OCI-LY7 (cell line): ENCODE measurements around the gene MRPL49. TPM values are rescaled to one million over a fixed set of nuclear protein-coding genes. Genes with fewer than 3 reads are reported as not detected.

Experiments used
- BruUV-seq: library from RNA; stranded (reverse); fragments of 400-500 nt; replicated peaks from 2 replicates; lab custom pipeline; 2021; lab: Mats Ljungman, UMichigan
- CTCF ChIA-PET: fragments of 300-600 bp; sonication (Branson Sonifier 250); formaldehyde crosslinking; loops from one replicate; lab custom pipeline; 2022; ENCODE audit warnings: antibody characterized with exemption; ENCODE audit not compliant: unreplicated experiment; lab: Charles Lee
- POLR2A ChIA-PET: fragments of 300-600 bp; sonication (Branson Sonifier 250); formaldehyde crosslinking; loops from one replicate; lab custom pipeline; 2022; ENCODE audit warnings: antibody characterized with exemption; lab: Charles Lee
- DNase-seq: peaks from one replicate; pipeline ENCODE4 v3.0.0-alpha.2; 2015; ENCODE audit warnings: low spot score
- H2AFZ ChIP-seq: fragments of 200-600 bp; sonication (generic), shearing (Covaris generic); 2 replicates; pipeline ENCODE4 v1.6.1; 2014; ENCODE audit warnings: mild to moderate bottlenecking, antibody characterized with exemption, low read length, moderate library complexity
- H3K27ac ChIP-seq: fragments of 200-600 bp; sonication (generic); 2 replicates; pipeline ENCODE4 v1.5.1; 2014; ENCODE audit warnings: mixed run types, low read depth, mild to moderate bottlenecking, moderate library complexity, low read length, inconsistent platforms; ENCODE audit not compliant: poor library complexity, severe bottlenecking
- H3K36me3 ChIP-seq: fragments of 200-600 bp; sonication (generic); 2 replicates; pipeline ENCODE4 v1.6.1; 2014; ENCODE audit warnings: mild to moderate bottlenecking, antibody characterized with exemption, low read length, moderate library complexity, mixed read lengths; ENCODE audit not compliant: insufficient read depth
- H3K4me1 ChIP-seq: fragments of 200-600 bp; sonication (generic); 2 replicates; pipeline ENCODE4 v1.5.1; 2014; ENCODE audit warnings: mild to moderate bottlenecking, low read length; ENCODE audit not compliant: insufficient read depth, poor library complexity, severe bottlenecking
- H3K4me2 ChIP-seq: fragments of 200-600 bp; sonication (generic); 2 replicates; pipeline ENCODE4 v1.6.1; 2014; ENCODE audit warnings: mild to moderate bottlenecking, low read length
- H3K4me3 ChIP-seq: fragments of 200-600 bp; sonication (generic); 2 replicates; pipeline ENCODE4 v1.5.1; 2014; ENCODE audit warnings: mild to moderate bottlenecking, low read depth, low read length; ENCODE audit not compliant: poor library complexity, severe bottlenecking
- H3K79me2 ChIP-seq: fragments of 200-600 bp; sonication (generic); 2 replicates; pipeline ENCODE4 v1.6.1; 2016; ENCODE audit warnings: low read depth, mild to moderate bottlenecking, low read length, moderate library complexity, mixed read lengths; ENCODE audit not compliant: insufficient read depth
- H3K9me2 ChIP-seq: fragments of 200-600 bp; sonication (generic); 2 replicates; pipeline ENCODE4 v1.6.1; 2016; ENCODE audit warnings: mild to moderate bottlenecking, low read length, mixed read lengths; ENCODE audit not compliant: insufficient read depth
- H3K9me3 ChIP-seq: fragments of 200-600 bp; sonication (generic); 2 replicates; pipeline ENCODE4 v1.6.1; 2014; ENCODE audit warnings: mild to moderate bottlenecking, mixed run types, low read length, mixed read lengths
- H4K20me1 ChIP-seq: fragments of 200-600 bp; sonication (generic); 2 replicates; pipeline ENCODE4 v1.6.1; 2014; ENCODE audit warnings: mild to moderate bottlenecking, antibody characterized with exemption, low read length, moderate library complexity, mixed read lengths; ENCODE audit not compliant: insufficient read depth
- EZH2phosphoT487 ChIP-seq: fragments of 200-600 bp; sonication (generic); IDR thresholded peaks from 2 replicates; pipeline ENCODE4 v1.6.1; 2018; ENCODE audit warnings: low read depth, borderline replicate concordance, mild to moderate bottlenecking, mixed run types, antibody characterized with exemption, low read length, moderate library complexity, mixed read lengths
- intact Hi-C: fragments of 100-400 bp; cut with micrococcal nuclease; formaldehyde crosslinking; loops from one replicate; pipeline ENCODE4 v1.10.0; 2022; ENCODE audit not compliant: unreplicated experiment
- total RNA-seq, 2 experiments: library from RNA; depleted of rRNA in 1 of 2; stranded (reverse); fragments of >200 nt in 1 of 2; shearing (Covaris generic) in 1 of 2; gene quantifications; 2 replicates each; pipeline ENCODE4 v1.2.3, GENCODE V29; 2014 to 2022
- TF ChIP-seq, protein P1 (sequence below): fragments of 200-600 bp; sonication (generic); conservative IDR thresholded peaks from 2 replicates; pipeline ENCODE4 v1.5.1; 2014; ENCODE audit warnings: mild to moderate bottlenecking, antibody characterized with exemption, low read length, moderate library complexity, mixed read lengths

MRPL49 gene
- total RNA-seq, 2 experiments from 2014 or later, result 65.2 to 81.6 TPM

DNA sequence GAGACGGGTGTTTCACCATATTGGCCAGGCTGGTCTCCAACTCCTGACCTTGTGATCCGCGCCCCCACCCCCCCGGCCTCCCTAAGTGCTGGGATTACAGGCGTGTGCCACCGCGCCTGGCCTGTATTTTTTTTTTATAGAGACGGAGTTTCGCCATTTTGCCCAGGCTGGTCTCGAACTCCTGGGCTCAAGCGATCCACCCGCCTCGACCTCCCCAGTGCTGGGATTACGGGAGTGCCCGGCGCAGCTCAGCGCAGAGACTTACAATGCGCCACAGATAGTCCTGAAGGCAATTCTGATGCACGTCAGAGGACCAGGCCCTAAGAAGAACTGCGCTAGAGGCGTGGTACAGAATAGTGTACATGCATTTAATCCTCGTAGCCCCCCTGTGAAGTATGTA, 26.7 kb upstream of the MRPL49 start:
- Histone ChIP-seq H3K79me2 (peaks cover 21% of the 10 kb centered on the region), H3K36me3 (peaks cover 32% of the 10 kb centered on the region), H3K4me1 (peaks cover 19% of the 10 kb centered on the region), H3K9me2 (no peaks in the 10 kb centered on the region), H2AFZ (peak overlapping the region; percentile 94), H4K20me1 (peaks cover 6% of the 10 kb centered on the region; the same call in 1 of the 2 replicates), H3K27ac (no peak overlapping the region), H3K9me3 (no peaks in the 10 kb centered on the region), H3K4me2 (peak overlapping the region; percentile 56), H3K4me3 (peak overlapping the region; percentile 78)
- TF ChIP-seq, protein P1, sequence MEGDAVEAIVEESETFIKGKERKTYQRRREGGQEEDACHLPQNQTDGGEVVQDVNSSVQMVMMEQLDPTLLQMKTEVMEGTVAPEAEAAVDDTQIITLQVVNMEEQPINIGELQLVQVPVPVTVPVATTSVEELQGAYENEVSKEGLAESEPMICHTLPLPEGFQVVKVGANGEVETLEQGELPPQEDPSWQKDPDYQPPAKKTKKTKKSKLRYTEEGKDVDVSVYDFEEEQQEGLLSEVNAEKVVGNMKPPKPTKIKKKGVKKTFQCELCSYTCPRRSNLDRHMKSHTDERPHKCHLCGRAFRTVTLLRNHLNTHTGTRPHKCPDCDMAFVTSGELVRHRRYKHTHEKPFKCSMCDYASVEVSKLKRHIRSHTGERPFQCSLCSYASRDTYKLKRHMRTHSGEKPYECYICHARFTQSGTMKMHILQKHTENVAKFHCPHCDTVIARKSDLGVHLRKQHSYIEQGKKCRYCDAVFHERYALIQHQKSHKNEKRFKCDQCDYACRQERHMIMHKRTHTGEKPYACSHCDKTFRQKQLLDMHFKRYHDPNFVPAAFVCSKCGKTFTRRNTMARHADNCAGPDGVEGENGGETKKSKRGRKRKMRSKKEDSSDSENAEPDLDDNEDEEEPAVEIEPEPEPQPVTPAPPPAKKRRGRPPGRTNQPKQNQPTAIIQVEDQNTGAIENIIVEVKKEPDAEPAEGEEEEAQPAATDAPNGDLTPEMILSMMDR, result no peak
- TF ChIP-seq EZH2phosphoT487, result no peak
- no peak for DNase-seq
- no TSS peak for BruUV-seq
- intact Hi-C loops, result no loop called here
- ChIA-PET POLR2A (no interaction called here), CTCF (no interaction called here)

DNA sequence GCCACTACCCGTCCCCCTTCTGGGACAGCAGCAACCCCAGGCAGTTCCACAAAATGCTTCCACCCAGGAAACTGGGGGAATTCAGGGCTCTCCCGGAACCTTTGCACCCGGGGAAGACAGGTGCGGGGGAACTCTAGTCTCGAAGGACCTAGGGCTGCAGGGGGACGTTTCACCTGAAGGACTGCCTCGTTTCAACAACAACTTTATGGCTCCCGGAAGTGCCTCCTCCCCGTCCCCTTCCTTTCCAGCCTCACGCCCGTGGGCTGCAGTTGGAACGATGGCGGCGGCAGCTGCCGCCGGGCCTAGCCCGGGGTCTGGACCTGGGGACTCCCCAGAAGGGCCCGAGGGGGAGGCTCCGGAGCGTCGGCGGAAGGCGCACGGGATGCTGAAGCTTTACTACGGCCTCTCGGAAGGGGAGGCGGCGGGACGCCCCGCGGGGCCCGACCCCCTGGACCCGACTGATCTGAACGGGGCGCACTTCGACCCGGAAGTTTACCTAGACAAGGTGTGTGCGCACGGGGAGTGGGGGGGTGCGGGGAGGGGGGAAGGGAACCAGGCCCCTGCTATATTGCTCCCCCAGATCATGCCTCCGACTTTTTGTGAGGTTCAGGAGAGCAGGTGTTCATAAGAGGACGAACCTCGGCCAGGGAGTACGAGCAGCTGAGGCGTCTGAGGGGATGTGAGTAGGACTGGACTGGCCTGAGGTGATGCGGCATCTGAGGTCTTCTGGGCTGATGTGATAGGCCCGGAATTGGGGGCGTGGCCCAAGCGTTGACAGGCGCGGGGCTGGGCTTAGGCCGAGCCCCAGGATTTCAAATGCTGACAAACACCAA, 25.9 kb upstream of the MRPL49 start, which contains the start of gene VPS51:
TSS of gene VPS51 (plus strand) at position 241 of the 833 bp plus-strand sequence. CDS start at position 278, 37 bp downstream.
- DNase-seq, result peak; percentile 94
- POLR2A ChIA-PET, result interaction anchor here (0.8 to 1.5 kb wide), 4 partner anchors 11 to 50 kb away, joined by 4 read pairs; no protein-coding TSS in a partner anchor
- H3K4me3 ChIP-seq, result peak within 1 kb of the TSS; percentile 78
- H3K9me2 ChIP-seq, result no peaks in the 10 kb centered on the region
- intact Hi-C loops, result loop anchor here (1.0 kb wide), 1 partner anchor 56 kb away; no protein-coding TSS in a partner anchor
- H3K4me1 ChIP-seq, result peaks cover 16% of the 10 kb centered on the region
- CTCF ChIA-PET, result no interaction called here
- H4K20me1 ChIP-seq, result peaks cover 6% of the 10 kb centered on the region; the same call in 1 of the 2 replicates
- peak within 1 kb of the TSS; percentile 94 for H2AFZ ChIP-seq
- no peak for TF ChIP-seq EZH2phosphoT487
- TF ChIP-seq, protein P1, result no peak
- H3K36me3 ChIP-seq, result peaks cover 35% of the 10 kb centered on the region
- peak within 1 kb of the TSS; percentile 68 for H3K27ac ChIP-seq
- H3K79me2 ChIP-seq, result peaks cover 27% of the 10 kb centered on the region
- peak within 1 kb of the TSS; percentile 91 for H3K4me2 ChIP-seq
- no TSS peak for BruUV-seq
- H3K9me3 ChIP-seq, result no peaks in the 10 kb centered on the region
